HG03064 (cell line): ENCODE results near the gene PRKAG2.

Experiments
- ATAC-seq: cut with Tn5 transposase; IDR thresholded peaks from one replicate; pipeline ENCODE4 v1.9.1; 2021; ENCODE audit warnings: low read depth; ENCODE audit not compliant: unreplicated experiment

Gene PRKAG2

DNA sequence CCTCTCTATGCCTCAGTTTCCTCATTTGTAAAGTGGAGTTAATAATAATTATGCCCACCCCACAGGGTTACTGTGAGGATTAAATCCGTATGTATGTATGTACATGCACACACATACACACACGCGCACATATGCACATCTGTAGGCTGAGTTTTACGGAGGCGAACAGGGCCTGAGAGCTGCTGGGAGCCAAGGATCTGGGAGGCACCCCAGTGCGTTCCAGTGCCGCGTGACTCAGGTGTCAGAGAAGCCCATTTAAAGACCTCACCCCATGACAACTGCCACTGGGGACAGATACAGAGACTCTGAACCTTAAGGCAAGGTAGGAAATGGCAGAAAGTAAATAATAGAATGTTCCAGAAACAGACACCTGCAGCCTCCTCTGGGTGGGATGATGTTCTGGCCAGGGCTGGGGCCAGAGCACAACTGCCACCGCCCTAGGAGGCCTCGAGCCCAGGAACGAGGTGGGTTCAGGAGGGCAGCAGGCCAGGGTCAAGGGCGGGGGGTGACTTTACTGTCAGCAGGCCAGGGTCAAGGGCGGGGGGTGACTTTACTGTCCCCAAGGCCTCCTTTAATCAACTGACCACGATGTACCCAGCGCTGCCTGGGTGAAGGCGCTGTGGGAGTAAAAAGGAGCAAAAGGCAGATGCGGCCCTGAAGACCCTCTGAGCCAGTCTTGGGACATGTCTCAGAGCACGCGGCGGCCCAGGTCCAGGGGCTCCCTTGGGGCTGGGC, 54.9 kb downstream of the PRKAG2 start:
- ATAC-seq, result no peak

GRCh38 chr7:151821226-151821625, 55.7 kb downstream of the PRKAG2 start:
- no peak for ATAC-seq

- ATAC-seq, result no peak
Measured at GRCh38 chr7:151820491-151821105, 56.3 kb downstream of the PRKAG2 start.

GRCh38 chr7:151819866-151820265, 57.0 kb downstream of the PRKAG2 start:
- ATAC-seq, result no peak

GRCh38 chr7:151818674-151819519, 58.0 kb downstream of the PRKAG2 start:
- no peak for ATAC-seq

- no peak for ATAC-seq
Measured at GRCh38 chr7:151817981-151818673, 58.8 kb downstream of the PRKAG2 start.

GRCh38 chr7:151817315-151817690, 59.6 kb downstream of the PRKAG2 start:
- ATAC-seq, result no peak

DNA sequence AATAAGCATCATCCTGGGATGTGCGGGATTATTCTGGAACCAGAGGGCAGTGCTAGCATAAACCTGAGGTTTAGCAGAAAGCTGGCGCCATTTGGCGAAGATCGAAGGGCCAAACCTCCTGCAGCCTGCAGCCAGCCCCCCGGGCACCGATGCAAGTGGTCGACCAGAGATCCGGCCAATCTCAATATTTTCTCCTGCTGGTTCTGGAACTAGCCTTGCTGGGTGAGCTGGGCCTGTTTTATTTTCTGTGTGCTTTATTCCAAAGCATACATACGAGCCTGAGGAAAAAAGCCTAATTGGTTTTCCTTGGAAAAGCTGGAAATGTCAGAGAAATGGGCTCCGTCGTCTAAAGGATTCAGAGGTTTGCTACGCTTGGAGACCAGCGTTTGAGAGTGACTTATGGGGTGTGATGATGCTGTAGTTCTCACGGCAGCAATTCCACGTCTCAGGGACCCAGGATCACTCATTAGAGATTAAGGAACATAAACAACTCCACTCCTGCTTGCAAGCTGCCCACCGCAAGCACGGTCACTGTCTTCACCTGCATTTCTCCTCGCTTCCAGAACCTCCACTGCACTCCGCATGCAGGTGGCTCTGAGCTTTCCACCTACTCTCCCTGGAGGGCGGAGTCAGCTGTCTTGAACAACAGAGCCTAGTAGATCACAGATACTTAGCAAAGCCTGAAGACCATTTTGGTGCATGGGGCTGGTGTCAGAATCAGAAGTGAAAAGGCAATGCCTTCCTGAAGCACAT, 60.2 kb downstream of the PRKAG2 start:
- ATAC-seq, result no peak

DNA sequence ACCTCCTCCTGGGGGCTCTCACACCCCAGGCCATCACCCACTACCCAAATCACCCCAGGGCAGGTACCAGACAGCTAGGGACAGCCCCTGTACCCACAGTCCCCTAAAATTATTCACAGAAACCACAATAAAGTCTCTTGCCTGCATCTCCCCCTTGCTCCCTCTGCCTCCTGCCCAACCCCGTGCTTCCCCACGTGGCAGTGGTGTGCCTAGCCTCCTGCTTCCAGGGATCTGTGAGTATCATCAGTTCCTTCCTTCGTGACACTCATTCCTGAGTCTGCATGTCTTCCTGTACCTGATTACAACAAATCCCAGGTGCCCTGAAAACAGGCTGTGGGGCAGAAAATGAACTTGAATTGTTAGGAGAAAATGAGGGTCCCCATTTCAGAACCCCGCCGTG, 61.5 kb downstream of the PRKAG2 start:
- no peak for ATAC-seq

DNA sequence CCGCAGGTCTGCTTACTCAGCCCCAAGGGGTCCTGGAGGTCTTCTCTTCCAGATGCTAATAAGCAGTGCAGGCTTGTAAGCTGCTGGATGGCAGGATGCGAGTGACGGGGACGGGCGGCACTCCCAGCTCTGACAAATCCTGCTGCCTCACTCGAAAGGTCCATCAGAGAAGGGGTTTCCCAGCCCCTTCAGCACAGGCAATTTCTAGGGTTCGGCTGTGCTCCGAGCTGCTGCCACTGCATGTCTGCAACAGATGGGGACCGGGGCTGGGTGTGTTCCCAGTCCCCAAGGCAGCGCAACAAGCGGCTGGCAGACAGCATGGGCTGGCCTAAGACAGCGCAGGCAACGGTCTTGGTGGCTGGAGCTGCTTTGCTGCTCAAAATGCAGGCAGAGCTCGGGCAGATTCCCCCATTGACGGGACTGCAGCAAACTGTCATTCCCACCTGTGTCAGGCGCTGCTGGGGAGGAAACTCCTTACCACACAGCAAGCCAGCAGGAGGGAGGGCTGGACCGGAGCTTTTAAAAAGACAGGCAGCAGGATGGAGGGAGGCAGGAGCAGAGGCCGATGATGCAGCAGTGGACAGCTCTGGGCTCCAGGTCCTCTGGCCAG, 62.4 kb downstream of the PRKAG2 start:
- ATAC-seq, result no peak

DNA sequence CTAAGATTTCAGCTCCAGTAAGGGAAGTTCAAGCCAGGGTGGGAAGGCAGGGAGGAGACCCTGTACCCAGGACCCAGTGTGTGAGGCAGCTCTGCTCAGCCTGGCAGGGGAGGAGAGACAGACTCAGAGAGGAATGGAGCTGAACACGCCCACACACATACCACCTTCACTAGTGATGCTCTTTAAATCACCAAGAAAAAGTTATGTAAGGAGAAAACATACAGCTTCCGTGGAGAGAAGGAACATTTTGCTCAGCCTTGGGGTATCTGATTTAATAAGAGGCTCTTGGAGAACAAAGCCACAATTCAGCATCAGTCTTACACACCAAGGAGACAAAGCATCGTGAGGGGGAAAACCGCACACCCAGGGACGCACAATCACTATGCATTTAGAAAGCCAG, 62.9 kb downstream of the PRKAG2 start:
- ATAC-seq, result no peak

GRCh38 chr7:151813445-151813844, 63.5 kb downstream of the PRKAG2 start:
- no peak for ATAC-seq

GRCh38 chr7:151812967-151813366, 63.9 kb downstream of the PRKAG2 start:
- ATAC-seq, result no peak

GRCh38 chr7:151810441-151811232, 66.3 kb downstream of the PRKAG2 start:
- no peak for ATAC-seq

DNA sequence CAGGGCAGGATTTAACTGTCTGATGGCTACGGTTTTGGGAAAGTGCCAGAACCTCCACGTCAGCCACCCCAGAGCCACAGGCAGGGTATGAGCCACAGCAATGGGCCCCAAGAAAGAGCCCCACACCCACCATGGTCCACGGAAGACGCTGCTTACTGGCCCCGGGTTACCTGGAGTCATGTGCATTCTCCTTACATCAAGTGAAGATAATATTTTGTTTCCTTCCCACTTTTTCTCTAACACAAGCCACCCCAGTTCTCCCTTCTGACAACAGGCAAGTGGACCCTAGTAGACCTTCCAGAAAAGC, 67.1 kb downstream of the PRKAG2 start:
- no peak for ATAC-seq

- ATAC-seq, result no peak
Measured at GRCh38 chr7:151809146-151809863, 67.6 kb downstream of the PRKAG2 start.

DNA sequence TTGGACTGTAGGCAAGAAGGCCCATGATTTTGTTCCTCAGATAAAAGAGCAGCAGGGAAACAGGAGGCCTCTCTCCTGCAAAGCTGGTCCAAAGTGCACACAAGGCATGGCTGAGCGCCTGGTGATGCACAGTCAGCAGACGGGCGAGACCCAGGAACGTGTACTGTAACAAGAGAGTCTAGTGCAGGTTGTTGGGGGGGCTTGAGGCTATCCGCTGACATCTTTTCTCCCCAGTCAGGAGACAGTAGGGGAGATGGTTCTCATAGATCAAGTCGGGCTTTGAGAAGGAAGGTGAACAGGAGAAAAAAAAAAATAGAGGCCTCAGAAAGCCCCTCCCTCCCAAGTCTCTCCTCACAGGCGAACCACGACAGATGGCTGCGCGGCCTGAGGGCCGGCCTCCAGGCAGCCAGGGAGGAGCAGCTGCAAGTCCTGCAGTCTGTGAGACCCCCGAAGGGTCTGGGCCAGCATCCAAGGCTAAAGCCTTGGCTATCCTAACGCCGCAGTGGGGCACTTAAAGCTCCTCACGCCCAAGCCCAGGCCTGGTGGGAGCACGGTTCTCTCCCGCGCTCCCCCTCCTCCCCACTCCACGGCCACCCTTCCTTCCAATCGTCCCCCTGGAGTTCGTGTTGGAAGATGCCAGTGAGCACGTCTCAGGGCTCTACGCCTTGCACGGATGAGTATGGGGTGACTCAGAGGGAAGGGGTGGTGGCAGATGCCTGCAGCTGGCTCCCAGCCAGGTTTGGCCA, 68.3 kb downstream of the PRKAG2 start:
- no peak for ATAC-seq

GRCh38 chr7:151807846-151808245, 69.1 kb downstream of the PRKAG2 start:
- no peak for ATAC-seq
